ENCODE data around the gene ERC1.

- TF ChIP-seq POLR2AphosphoS5 (IDR thresholded peaks at IDR 0.05) (no peak), REST (IDR thresholded peaks at IDR 0.05; ENCODE audit: borderline replicate concordance) (no peak), RAD21 (conservative IDR thresholded peaks at IDR 0.05) (no peak), CTCF (IDR thresholded peaks at IDR 0.05; ENCODE audit: poor library complexity, severe bottlenecking) (no peak), TAF1 (IDR thresholded peaks at IDR 0.05; ENCODE audit: low read depth) (no peak), MXI1 (conservative IDR thresholded peaks at IDR 0.05; ENCODE audit: poor library complexity, severe bottlenecking) (no peak)
Measured at GRCh38 chr12:1509413-1510052, 518.5 kb downstream of the ERC1 start.

Measured in neural cell (in vitro differentiated cells).